Measurements from ENCODE around the gene PRRG2. TPM values are rescaled to one million over a fixed set of nuclear protein-coding genes. Genes with fewer than 3 reads are reported as not detected.

PRRG2 gene
- total RNA-seq, 1 experiment from 2014 or later, result 1.5 TPM

- no TSS peak for BruUV-seq (replicated peaks)
- H3K4me3 ChIP-seq (ENCODE audit: low read depth, low read length, poor library complexity, severe bottlenecking), result no peak overlapping the region
- no peak for TF ChIP-seq CTCF (conservative IDR thresholded peaks at IDR 0.05; ENCODE audit: low read depth, low read length)
- no peak for TF ChIP-seq EZH2 (IDR thresholded peaks at IDR 0.05; ENCODE audit: borderline replicate concordance, low read depth, low read length, poor library complexity, severe bottlenecking)
- peak; percentile 68 for DNase-seq (ENCODE audit: low spot score)
- peaks cover 55% of the 10 kb centered on the region for H3K36me3 ChIP-seq (ENCODE audit: insufficient read depth, low read length, poor library complexity, severe bottlenecking)
- ChIA-PET POLR2A (ENCODE audit: low non-redundant PET) (no interaction called here), CTCF (interaction anchor here (0.5 kb wide), 1 partner anchor 76 kb away, joined by 4 read pairs; no protein-coding TSS in a partner anchor)
- peak overlapping the region; percentile 31 for H3K27ac ChIP-seq (ENCODE audit: low read depth, low read length, poor library complexity, severe bottlenecking)
- H3K4me1 ChIP-seq (ENCODE audit: insufficient read depth, low read length, poor library complexity, severe bottlenecking), result peaks cover 15% of the 10 kb centered on the region
- intact Hi-C loops (cut with micrococcal nuclease; ENCODE audit: unreplicated experiment), result no loop called here
- H3K9me3 ChIP-seq (ENCODE audit: low read depth, low read length, poor library complexity, severe bottlenecking), result no peaks in the 10 kb centered on the region
- H3K27me3 ChIP-seq (replicated peaks; ENCODE audit: insufficient read depth, low read depth, low read length, poor library complexity), result no peaks in the 10 kb centered on the region
These were observed 26.4 kb upstream of the PRRG2 start for GRCh38 chr19:49554701-49555181.

- H3K4me3 ChIP-seq (ENCODE audit: low read depth, low read length, poor library complexity, severe bottlenecking), result no peak overlapping the region
- POLR2A ChIA-PET (ENCODE audit: low non-redundant PET), result no interaction called here
These were observed 25.3 kb upstream of the PRRG2 start for GRCh38 chr19:49555600-49556411.

More at GRCh38 chr19:49555600-49556411, 25.3 kb upstream of the PRRG2 start:
- intact Hi-C loops (cut with micrococcal nuclease; ENCODE audit: unreplicated experiment), result no loop called here
- peak; percentile 96 for DNase-seq (ENCODE audit: low spot score)
- BruUV-seq (replicated peaks), result no TSS peak
- Histone ChIP-seq H3K9me3 (ENCODE audit: low read depth, low read length, poor library complexity, severe bottlenecking) (no peaks in the 10 kb centered on the region), H3K36me3 (ENCODE audit: insufficient read depth, low read length, poor library complexity, severe bottlenecking) (peaks cover 54% of the 10 kb centered on the region), H3K27ac (ENCODE audit: low read depth, low read length, poor library complexity, severe bottlenecking) (peak overlapping the region; percentile 70), H3K27me3 (replicated peaks; ENCODE audit: insufficient read depth, low read depth, low read length, poor library complexity) (no peaks in the 10 kb centered on the region), H3K4me1 (ENCODE audit: insufficient read depth, low read length, poor library complexity, severe bottlenecking) (peaks cover 15% of the 10 kb centered on the region)
- TF ChIP-seq CTCF (conservative IDR thresholded peaks at IDR 0.05; ENCODE audit: low read depth, low read length) (no peak), EZH2 (IDR thresholded peaks at IDR 0.05; ENCODE audit: borderline replicate concordance, low read depth, low read length, poor library complexity, severe bottlenecking) (no peak)
- CTCF ChIA-PET, result interaction anchor here (1.5 kb wide), 1 partner anchor 15 kb away, joined by 4 read pairs; no protein-coding TSS in a partner anchor
